DMS53 treated with DMSO at 0.1 percent for 48 hours (cell line): ENCODE results near the gene KCNG2.
A peak's percentile ranks its signal among the peaks of the same experiment; 100 is the strongest.

Experiments used
- DNase-seq: peaks from one replicate; lab custom pipeline; 2025; ENCODE audit not compliant: unreplicated experiment; lab: John Stamatoyannopoulos, UW

Gene KCNG2

GRCh38 chr18:79818036-79818435 lies 20.3 kb downstream of the KCNG2 start:
- no peak for DNase-seq

- no peak for DNase-seq
Observed at GRCh38 chr18:79818631-79819030, 20.9 kb downstream of the KCNG2 start.

- DNase-seq: no peak
Observed at GRCh38 chr18:79819064-79819967, 21.6 kb downstream of the KCNG2 start.

GRCh38 chr18:79819968-79820351 lies 22.2 kb downstream of the KCNG2 start:
- DNase-seq: no peak

GRCh38 chr18:79823120-79823519 lies 25.4 kb downstream of the KCNG2 start:
- no peak for DNase-seq

- no peak for DNase-seq
Observed at GRCh38 chr18:79825913-79826312, 28.2 kb downstream of the KCNG2 start.

- DNase-seq: no peak
Observed at GRCh38 chr18:79826966-79827365, 29.2 kb downstream of the KCNG2 start.

- DNase-seq: no peak
Observed at GRCh38 chr18:79828258-79828657, 30.5 kb downstream of the KCNG2 start.

GRCh38 chr18:79829136-79829854 lies 31.6 kb downstream of the KCNG2 start:
- no peak for DNase-seq

GRCh38 chr18:79832169-79832568 lies 34.4 kb downstream of the KCNG2 start:
- no peak for DNase-seq

- no peak for DNase-seq
Observed at GRCh38 chr18:79834834-79835233, 37.1 kb downstream of the KCNG2 start.

- DNase-seq: no peak
Observed at GRCh38 chr18:79841936-79842335, 44.2 kb downstream of the KCNG2 start.

- no peak for DNase-seq
Observed at GRCh38 chr18:79844999-79845563, 47.3 kb downstream of the KCNG2 start.

- DNase-seq: no peak
Observed at GRCh38 chr18:79846936-79847557, 49.3 kb downstream of the KCNG2 start.

GRCh38 chr18:79847606-79848293 lies 50.0 kb downstream of the KCNG2 start:
- no peak for DNase-seq

GRCh38 chr18:79848294-79848578 lies 50.5 kb downstream of the KCNG2 start:
- DNase-seq: no peak

GRCh38 chr18:79848579-79849327 lies 51.0 kb downstream of the KCNG2 start:
- peak; percentile 65 for DNase-seq

- peak; percentile 30 for DNase-seq
Observed at GRCh38 chr18:79849328-79850207, 51.8 kb downstream of the KCNG2 start.

GRCh38 chr18:79850731-79851130 lies 53.0 kb downstream of the KCNG2 start:
- DNase-seq: no peak
